GM12878 (cell line): ENCODE measurements around the gene SVEP1. TPM values are rescaled to one million over a fixed set of nuclear protein-coding genes. Genes with fewer than 3 reads are reported as not detected.

Source experiments
- ATAC-seq: fragments of 200-7000 bp; cut with Tn5 transposase; 3 replicates; pipeline ENCODE4 v1.9.1; 2020; ENCODE audit warnings: mild to moderate bottlenecking, moderate library complexity
- BruUV-seq: library from RNA; stranded (reverse); fragments of 400-500 nt; replicated peaks from 2 replicates; lab custom pipeline; 2021; lab: Mats Ljungman, UMichigan
- CTCF ChIA-PET: fragments of 300-600 bp; sonication (Branson Sonifier 250); formaldehyde crosslinking; extraction: SDS; loops from one replicate; lab custom pipeline; 2021; ENCODE audit warnings: inconsistent platforms; lab: Yijun Ruan, JAX
- POLR2A ChIA-PET: fragments of 350-600 bp; formaldehyde crosslinking; extraction: SDS; loops from one replicate; lab custom pipeline; 2021; ENCODE audit warnings: inconsistent platforms; lab: Charles Lee
- RAD21 ChIA-PET: fragments of 300-600 bp; sonication (Branson Sonifier 250); formaldehyde crosslinking; loops from one replicate; lab custom pipeline; 2023; ENCODE audit warnings: antibody characterized with exemption; ENCODE audit not compliant: unreplicated experiment; lab: Charles Lee
- SMC1A ChIA-PET: fragments of 300-600 bp; sonication (Branson Sonifier 250); formaldehyde crosslinking; loops from one replicate; lab custom pipeline; 2023; ENCODE audit not compliant: unreplicated experiment, uncharacterized antibody; lab: Charles Lee
- DNase-seq: peaks from one replicate; pipeline ENCODE4 v3.0.0-alpha.2; 2011; ENCODE audit warnings: low read depth, low spot score
- FAIRE-seq: peaks from 3 replicates; lab custom pipeline; 2011; peaks lifted over from hg19 to GRCh38; lab: Jason Lieb, UNC
- H2AFZ ChIP-seq: 2 replicates; pipeline ENCODE4 v1.6.0; 2011; ENCODE audit warnings: low read depth, low read length, control low read depth; ENCODE audit not compliant: control insufficient read depth
- H3K27ac ChIP-seq: 2 replicates; pipeline ENCODE4 v1.5.1; 2011; ENCODE audit warnings: control low read depth; ENCODE audit not compliant: control insufficient read depth, insufficient read depth
- H3K27me3 ChIP-seq, 2 experiments: replicated peaks in 1 of 2; 2 replicates each; pipeline versions ENCODE4 v1.6.0 to v1.6.1; 2011; ENCODE audit warnings: low read length in 1 of 2; ENCODE audit not compliant: control insufficient read depth in 2 of 2, insufficient read depth in 2 of 2
- H3K36me3 ChIP-seq, 2 experiments: 2 replicates each; pipeline ENCODE4 v1.5.1; 2011; ENCODE audit warnings: low read length in 1 of 2; ENCODE audit not compliant: control insufficient read depth in 2 of 2, insufficient read depth in 2 of 2
- H3K4me1 ChIP-seq: 2 replicates; pipeline ENCODE4 v1.6.1; 2011; ENCODE audit warnings: mild to moderate bottlenecking, low read length, moderate library complexity, mixed read lengths; ENCODE audit not compliant: control insufficient read depth, insufficient read depth
- H3K4me2 ChIP-seq: 2 replicates; pipeline ENCODE4 v1.6.0; 2011; ENCODE audit warnings: control low read depth; ENCODE audit not compliant: control insufficient read depth, insufficient read depth
- H3K4me3 ChIP-seq: fragments of 200-600 bp; sonication (generic); 2 replicates; pipeline ENCODE4 v1.5.1; 2016
- H3K79me2 ChIP-seq: 2 replicates; pipeline ENCODE4 v1.6.0; 2011; ENCODE audit warnings: low read length; ENCODE audit not compliant: control insufficient read depth, insufficient read depth
- H3K9ac ChIP-seq: 2 replicates; pipeline ENCODE4 v1.8.0; 2011; ENCODE audit warnings: low read length, control low read depth, mixed read lengths; ENCODE audit not compliant: control insufficient read depth, insufficient read depth
- H3K9me3 ChIP-seq: replicated peaks from 3 replicates; pipeline ENCODE4 v1.5.1; 2011; ENCODE audit warnings: mild to moderate bottlenecking, low read length; ENCODE audit not compliant: control insufficient read depth, insufficient read depth
- H4K20me1 ChIP-seq: 2 replicates; pipeline ENCODE4 v1.6.0; 2011; ENCODE audit not compliant: control insufficient read depth, insufficient read depth
- CEBPB ChIP-seq, 2 experiments: fragments of 150-350 bp in 1 of 2; IDR thresholded peaks; 2 replicates each; pipeline ENCODE4 v1.6.1; 2012 to 2014; ENCODE audit warnings: low read depth in 2 of 2, low read length in 2 of 2, borderline replicate concordance in 1 of 2, inconsistent platforms in 1 of 2
- EGR1 ChIP-seq, 2 experiments: IDR thresholded peaks; 1 replicate in 1 of 2; 2 replicates in 1 of 2; pipeline ENCODE4 v1.6.1; 2011 to 2012; ENCODE audit warnings: low read depth in 2 of 2, low read length in 2 of 2, borderline replicate concordance in 1 of 2, mild to moderate bottlenecking in 1 of 2, moderate library complexity in 1 of 2
- HDAC2 ChIP-seq: fragments of 200-600 bp; sonication (generic); IDR thresholded peaks from 2 replicates; pipeline ENCODE4 v1.6.1; 2017
- HDGF ChIP-seq: fragments of 450-650 bp; IDR thresholded peaks from 2 replicates; pipeline ENCODE4 v1.6.1; 2016; ENCODE audit warnings: antibody characterized with exemption
- IRF4 ChIP-seq: IDR thresholded peaks from 2 replicates; pipeline ENCODE4 v1.6.1; 2011; ENCODE audit warnings: low read depth, low read length
- STAT3 ChIP-seq: IDR thresholded peaks from 2 replicates; pipeline ENCODE4 v1.6.1; 2011; ENCODE audit warnings: low read depth, low read length, improper control_type of control experiment
- WGBS: methylation state at CpG from one replicate; pipeline ENCODE4 v1.1.6; 2016; ENCODE audit warnings: low lambda C conversion rate; ENCODE audit not compliant: insufficient replicate concordance, insufficient coverage; ENCODE audit errors: missing lambda C conversion rate; 5-methylcytosine and 5-hydroxymethylcytosine counted together
- in situ Hi-C: fragments of 300-500 bp; cut with MboI; formaldehyde crosslinking; loops from 9 replicates; pipeline ENCODE4 v1.14.3; 2018; ENCODE audit warnings: mixed read lengths
- intact Hi-C: fragments of 100-400 bp; cut with micrococcal nuclease; formaldehyde crosslinking; loops from one replicate; pipeline ENCODE4 v1.14.2; 2022; ENCODE audit not compliant: unreplicated experiment
- polyA plus RNA-seq, 11 experiments: library from polyadenylated mRNA; depleted of rRNA in 4 of 11; unstranded in 6 of 11; stranded (reverse) in 5 of 11; fragments of >200 nt; fragmentation: Nextera tagmentation in 4 of 11; fragmentation: Illumina TruSeq in 1 of 11; extraction: Ambion mirVana in 4 of 11; extraction: Trizol in 1 of 11; gene quantifications; 1 replicate in 1 of 11; 2 replicates in 10 of 11; pipeline versions ENCODE4 v1.2.1 to v1.2.3, GENCODE V29; 2011 to 2016; ENCODE audit warnings: inconsistent platforms in 2 of 11, missing spikeins in 2 of 11, low read depth in 1 of 11
- total RNA-seq, 4 experiments: library from RNA; depleted of rRNA in 3 of 4; stranded (reverse); fragments of >200 nt in 3 of 4; fragmentation: Illumina TruSeq in 1 of 4; extraction: Trizol in 1 of 4; gene quantifications; 2 replicates each; pipeline versions ENCODE4 v1.2.1 to v1.2.3, GENCODE V29; 2013 to 2021
- TF ChIP-seq, protein P1 (sequence below): fragments of 450-650 bp; formaldehyde crosslinking; IDR thresholded peaks from 2 replicates; pipeline ENCODE4 v1.4.0; 2020; ENCODE audit warnings: mild to moderate bottlenecking, moderate library complexity
- TF ChIP-seq, protein P2 (sequence below), 3 experiments: IDR thresholded peaks in 2 of 3; conservative IDR thresholded peaks in 1 of 3; 2 replicates each; pipeline ENCODE4 v1.5.1; 2011; ENCODE audit warnings: low read depth in 3 of 3, low read length in 3 of 3, mild to moderate bottlenecking in 3 of 3, control low read depth in 2 of 3, moderate library complexity in 2 of 3, inconsistent platforms in 1 of 3, mixed read lengths in 1 of 3; ENCODE audit not compliant: control insufficient read depth in 2 of 3, insufficient read depth in 1 of 3; ENCODE audit errors: extremely low read depth in 1 of 3
- TF ChIP-seq, protein P3 (sequence below): fragments of 450-650 bp; IDR thresholded peaks from 2 replicates; pipeline ENCODE4 v1.6.1; 2017; ENCODE audit warnings: mild to moderate bottlenecking

Gene SVEP1
- total and polyA plus RNA-seq, 10 of the 15 experiments (the other 5 are each of a cell fraction or from before 2014, with no cell fraction given): under 0.01 to 0.05 (median 0.01) TPM; not detected in 5

DNA sequence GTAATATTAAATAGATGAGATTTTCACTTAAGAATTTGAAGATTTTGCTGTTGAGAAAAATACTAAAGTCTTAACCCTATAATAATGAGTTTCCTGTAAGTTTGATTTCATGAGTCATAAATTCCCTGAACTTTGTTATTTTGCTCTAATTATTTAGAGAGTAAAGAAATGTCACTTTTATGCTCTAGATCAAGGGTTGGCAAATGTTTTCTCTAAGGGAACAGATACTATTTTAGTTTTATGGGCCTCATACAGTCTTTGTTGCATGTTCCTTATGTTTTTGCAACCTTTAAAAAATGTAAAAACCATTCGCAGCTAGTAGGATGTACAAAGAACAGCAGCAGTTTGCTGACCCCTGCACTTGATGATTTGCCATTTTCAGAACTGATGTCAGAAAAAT is 241.4 kb downstream of the SVEP1 start (continued):
- TF ChIP-seq, protein P1, sequence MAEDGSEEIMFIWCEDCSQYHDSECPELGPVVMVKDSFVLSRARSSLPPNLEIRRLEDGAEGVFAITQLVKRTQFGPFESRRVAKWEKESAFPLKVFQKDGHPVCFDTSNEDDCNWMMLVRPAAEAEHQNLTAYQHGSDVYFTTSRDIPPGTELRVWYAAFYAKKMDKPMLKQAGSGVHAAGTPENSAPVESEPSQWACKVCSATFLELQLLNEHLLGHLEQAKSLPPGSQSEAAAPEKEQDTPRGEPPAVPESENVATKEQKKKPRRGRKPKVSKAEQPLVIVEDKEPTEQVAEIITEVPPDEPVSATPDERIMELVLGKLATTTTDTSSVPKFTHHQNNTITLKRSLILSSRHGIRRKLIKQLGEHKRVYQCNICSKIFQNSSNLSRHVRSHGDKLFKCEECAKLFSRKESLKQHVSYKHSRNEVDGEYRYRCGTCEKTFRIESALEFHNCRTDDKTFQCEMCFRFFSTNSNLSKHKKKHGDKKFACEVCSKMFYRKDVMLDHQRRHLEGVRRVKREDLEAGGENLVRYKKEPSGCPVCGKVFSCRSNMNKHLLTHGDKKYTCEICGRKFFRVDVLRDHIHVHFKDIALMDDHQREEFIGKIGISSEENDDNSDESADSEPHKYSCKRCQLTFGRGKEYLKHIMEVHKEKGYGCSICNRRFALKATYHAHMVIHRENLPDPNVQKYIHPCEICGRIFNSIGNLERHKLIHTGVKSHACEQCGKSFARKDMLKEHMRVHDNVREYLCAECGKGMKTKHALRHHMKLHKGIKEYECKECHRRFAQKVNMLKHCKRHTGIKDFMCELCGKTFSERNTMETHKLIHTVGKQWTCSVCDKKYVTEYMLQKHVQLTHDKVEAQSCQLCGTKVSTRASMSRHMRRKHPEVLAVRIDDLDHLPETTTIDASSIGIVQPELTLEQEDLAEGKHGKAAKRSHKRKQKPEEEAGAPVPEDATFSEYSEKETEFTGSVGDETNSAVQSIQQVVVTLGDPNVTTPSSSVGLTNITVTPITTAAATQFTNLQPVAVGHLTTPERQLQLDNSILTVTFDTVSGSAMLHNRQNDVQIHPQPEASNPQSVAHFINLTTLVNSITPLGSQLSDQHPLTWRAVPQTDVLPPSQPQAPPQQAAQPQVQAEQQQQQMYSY (CRISPR knock-in tag): no peak
- TF ChIP-seq CEBPB (IDR thresholded peaks at IDR 0.05; ENCODE audit: borderline replicate concordance in 1 of 2, low read depth in 2 of 2, low read length in 2 of 2): no peak
- TF ChIP-seq, all 136 proteins: peak for 0

DNA sequence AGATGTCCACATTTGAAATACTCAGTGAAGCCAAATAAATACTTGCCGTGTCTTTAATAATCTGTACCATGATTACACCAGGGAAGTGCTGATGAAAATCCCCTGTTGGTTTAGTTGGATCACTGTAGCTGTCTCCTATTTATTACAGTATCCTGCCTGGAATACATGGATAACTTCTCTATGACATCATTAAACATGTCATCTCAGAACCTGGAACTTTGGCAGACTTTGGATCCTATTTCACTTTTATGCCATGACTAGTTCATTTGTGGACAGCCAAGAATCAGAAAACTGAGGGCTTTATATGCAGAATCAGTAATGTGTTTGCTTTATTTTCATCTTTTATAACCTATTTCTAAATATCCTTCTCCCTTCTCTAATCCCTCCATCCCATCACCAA is 241.8 kb downstream of the SVEP1 start, which contains the start of gene TXNDC8:
TSS of gene TXNDC8 (minus strand) at position 137 of the 400 bp plus-strand sequence.
- CTCF ChIA-PET: no interaction called here
- no TSS peak for BruUV-seq
- RAD21 ChIA-PET: interaction anchor here (0.5 kb wide), 1 partner anchor 24 kb away, joined by 3 read pairs; no protein-coding TSS in a partner anchor
- POLR2A ChIA-PET: no interaction called here
- H3K4me3 ChIP-seq: no peak within 1 kb of the TSS
- no peak for FAIRE-seq
- no peak within 1 kb of the TSS for H2AFZ ChIP-seq
- ATAC-seq: no peak
- in situ Hi-C loops (no loop called here), intact Hi-C loops (no loop called here)
- H4K20me1 ChIP-seq: no peaks in the 10 kb centered on the region
- no peaks in the 10 kb centered on the region for H3K27me3 ChIP-seq
- no peak for DNase-seq
- H3K79me2 ChIP-seq: no peaks in the 10 kb centered on the region
- H3K4me1 ChIP-seq: peaks cover 4% of the 10 kb centered on the region
- TF ChIP-seq HDGF: no peak
- TF ChIP-seq, protein P2, sequence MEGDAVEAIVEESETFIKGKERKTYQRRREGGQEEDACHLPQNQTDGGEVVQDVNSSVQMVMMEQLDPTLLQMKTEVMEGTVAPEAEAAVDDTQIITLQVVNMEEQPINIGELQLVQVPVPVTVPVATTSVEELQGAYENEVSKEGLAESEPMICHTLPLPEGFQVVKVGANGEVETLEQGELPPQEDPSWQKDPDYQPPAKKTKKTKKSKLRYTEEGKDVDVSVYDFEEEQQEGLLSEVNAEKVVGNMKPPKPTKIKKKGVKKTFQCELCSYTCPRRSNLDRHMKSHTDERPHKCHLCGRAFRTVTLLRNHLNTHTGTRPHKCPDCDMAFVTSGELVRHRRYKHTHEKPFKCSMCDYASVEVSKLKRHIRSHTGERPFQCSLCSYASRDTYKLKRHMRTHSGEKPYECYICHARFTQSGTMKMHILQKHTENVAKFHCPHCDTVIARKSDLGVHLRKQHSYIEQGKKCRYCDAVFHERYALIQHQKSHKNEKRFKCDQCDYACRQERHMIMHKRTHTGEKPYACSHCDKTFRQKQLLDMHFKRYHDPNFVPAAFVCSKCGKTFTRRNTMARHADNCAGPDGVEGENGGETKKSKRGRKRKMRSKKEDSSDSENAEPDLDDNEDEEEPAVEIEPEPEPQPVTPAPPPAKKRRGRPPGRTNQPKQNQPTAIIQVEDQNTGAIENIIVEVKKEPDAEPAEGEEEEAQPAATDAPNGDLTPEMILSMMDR (IDR thresholded peaks at IDR 0.05 in 2 of 3, conservative IDR thresholded peaks at IDR 0.05 in 1 of 3; ENCODE audit: control insufficient read depth in 2 of 3, extremely low read depth in 1 of 3, insufficient read depth in 1 of 3, low read depth in 3 of 3, low read length in 3 of 3): no peak
- no peak for TF ChIP-seq STAT3
- TF ChIP-seq IRF4: no peak
- TF ChIP-seq, protein P3, sequence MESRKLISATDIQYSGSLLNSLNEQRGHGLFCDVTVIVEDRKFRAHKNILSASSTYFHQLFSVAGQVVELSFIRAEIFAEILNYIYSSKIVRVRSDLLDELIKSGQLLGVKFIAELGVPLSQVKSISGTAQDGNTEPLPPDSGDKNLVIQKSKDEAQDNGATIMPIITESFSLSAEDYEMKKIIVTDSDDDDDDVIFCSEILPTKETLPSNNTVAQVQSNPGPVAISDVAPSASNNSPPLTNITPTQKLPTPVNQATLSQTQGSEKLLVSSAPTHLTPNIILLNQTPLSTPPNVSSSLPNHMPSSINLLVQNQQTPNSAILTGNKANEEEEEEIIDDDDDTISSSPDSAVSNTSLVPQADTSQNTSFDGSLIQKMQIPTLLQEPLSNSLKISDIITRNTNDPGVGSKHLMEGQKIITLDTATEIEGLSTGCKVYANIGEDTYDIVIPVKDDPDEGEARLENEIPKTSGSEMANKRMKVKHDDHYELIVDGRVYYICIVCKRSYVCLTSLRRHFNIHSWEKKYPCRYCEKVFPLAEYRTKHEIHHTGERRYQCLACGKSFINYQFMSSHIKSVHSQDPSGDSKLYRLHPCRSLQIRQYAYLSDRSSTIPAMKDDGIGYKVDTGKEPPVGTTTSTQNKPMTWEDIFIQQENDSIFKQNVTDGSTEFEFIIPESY: no peak
- TF ChIP-seq HDAC2: no peak
- TF ChIP-seq EGR1 (IDR thresholded peaks at IDR 0.05; ENCODE audit: borderline replicate concordance in 1 of 2, low read depth in 2 of 2, low read length in 2 of 2): no peak
- TF ChIP-seq, all 136 proteins: peak for 0
- Histone ChIP-seq H3K27ac (no peak within 1 kb of the TSS), H3K4me2 (no peak within 1 kb of the TSS), H3K36me3 (no peaks in the 10 kb centered on the region), H3K9me3 (no peaks in the 10 kb centered on the region), H3K9ac (no peak within 1 kb of the TSS)
- 5% methylated on average over 1 of the region's 1 CpG for WGBS
- SMC1A ChIA-PET: no interaction called here
